ENCODE data around the gene PLEKHN1.

DNA sequence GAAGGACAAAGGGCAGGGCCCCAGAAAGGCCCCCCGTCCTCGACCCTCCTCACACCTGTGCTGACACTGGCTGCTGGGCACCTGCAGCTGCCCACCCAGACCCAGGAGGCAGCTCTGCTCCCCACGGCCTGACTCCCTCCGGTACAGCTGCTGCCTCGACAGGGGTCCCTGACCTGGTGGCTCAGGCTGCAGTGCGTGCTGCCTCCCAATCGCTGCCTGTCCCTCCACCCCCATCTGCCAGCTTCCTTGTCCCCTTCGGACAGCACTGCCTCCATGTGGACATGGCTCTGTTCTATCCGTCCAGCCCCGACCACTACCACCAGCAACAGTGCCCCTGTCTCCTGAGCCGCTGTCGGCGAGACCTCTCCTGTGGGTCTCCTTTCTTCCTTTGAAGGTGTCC, 11.4 kb upstream of the PLEKHN1 start:
- TF ChIP-seq, protein P1, sequence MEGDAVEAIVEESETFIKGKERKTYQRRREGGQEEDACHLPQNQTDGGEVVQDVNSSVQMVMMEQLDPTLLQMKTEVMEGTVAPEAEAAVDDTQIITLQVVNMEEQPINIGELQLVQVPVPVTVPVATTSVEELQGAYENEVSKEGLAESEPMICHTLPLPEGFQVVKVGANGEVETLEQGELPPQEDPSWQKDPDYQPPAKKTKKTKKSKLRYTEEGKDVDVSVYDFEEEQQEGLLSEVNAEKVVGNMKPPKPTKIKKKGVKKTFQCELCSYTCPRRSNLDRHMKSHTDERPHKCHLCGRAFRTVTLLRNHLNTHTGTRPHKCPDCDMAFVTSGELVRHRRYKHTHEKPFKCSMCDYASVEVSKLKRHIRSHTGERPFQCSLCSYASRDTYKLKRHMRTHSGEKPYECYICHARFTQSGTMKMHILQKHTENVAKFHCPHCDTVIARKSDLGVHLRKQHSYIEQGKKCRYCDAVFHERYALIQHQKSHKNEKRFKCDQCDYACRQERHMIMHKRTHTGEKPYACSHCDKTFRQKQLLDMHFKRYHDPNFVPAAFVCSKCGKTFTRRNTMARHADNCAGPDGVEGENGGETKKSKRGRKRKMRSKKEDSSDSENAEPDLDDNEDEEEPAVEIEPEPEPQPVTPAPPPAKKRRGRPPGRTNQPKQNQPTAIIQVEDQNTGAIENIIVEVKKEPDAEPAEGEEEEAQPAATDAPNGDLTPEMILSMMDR (IDR thresholded peaks at IDR 0.05; ENCODE audit: borderline replicate concordance, extremely low read depth, low read length, poor library complexity, severe bottlenecking): no peak
- no peak for TF ChIP-seq EZH2 (IDR thresholded peaks at IDR 0.05; ENCODE audit: borderline replicate concordance, low read depth, low read length, severe bottlenecking)
